GM21423 (cell line): Measurements from ENCODE around the gene SORBS1.

Source experiments
- ATAC-seq: cut with Tn5 transposase; IDR thresholded peaks from one replicate; pipeline ENCODE4 v1.9.1; 2021; ENCODE audit warnings: mild to moderate bottlenecking, moderate library complexity; ENCODE audit not compliant: unreplicated experiment

SORBS1 gene

DNA sequence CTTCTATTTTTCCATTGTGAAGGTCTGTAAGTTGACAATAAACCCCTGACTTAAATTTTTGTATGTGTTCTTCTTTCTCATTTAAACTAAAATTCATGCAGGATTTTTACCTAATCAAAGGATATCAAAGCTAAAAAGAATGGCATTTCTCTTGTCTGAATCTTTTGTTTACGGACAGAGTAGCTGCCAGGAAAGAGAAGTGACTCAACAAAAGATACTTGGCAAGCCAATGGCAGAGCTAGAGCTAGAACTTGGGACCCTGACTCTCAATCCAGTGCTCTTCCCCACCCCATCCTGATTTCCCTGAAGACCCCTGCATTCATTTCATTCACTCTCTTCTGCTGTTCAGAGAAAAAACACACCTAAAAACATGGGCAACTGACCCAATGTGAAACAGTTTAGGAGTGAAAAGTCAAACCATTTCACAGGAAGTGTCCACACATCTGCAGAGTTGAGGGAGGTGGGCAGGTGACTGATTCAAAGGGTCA is 230.2 kb downstream of the SORBS1 start:
- no peak for ATAC-seq

DNA sequence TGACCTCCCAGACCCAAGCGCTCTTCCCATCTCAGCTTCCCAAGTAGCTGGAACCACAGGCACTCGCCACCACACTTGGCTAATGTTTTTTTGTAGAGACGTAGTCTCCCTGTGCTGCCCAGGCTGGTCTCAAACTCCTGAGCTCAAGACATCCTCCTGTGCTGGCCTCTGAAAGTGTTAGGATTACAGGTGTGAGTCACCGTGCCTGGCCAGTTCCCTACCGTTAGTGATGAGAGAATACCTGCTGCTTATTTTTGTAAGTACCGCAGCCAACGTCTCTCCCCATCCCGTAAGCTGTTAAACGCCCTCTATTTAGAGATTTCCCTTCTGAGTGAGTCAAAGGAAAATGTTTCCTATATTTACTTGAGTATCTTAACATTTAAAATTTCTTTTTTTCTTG is 231.9 kb downstream of the SORBS1 start:
- no peak for ATAC-seq

DNA sequence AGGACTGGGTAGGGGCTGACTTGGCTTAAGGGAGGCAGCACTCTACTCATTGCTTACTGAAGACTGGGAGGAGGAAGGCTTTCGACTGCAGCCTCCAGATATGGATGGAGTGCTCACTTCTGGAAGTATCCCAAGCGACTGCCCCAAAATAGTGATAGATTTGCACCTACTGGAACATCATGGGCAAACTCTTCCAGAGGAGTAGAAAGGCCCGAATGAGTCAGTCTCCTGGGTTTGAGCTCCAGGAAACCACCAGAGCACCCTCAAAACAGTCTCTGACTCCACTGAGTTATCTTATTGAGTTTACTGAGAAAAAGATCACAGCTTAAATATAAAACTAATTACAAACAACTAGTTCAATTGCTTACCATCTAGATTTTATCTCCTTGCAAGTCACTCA is 233.2 kb downstream of the SORBS1 start:
- ATAC-seq: no peak

DNA sequence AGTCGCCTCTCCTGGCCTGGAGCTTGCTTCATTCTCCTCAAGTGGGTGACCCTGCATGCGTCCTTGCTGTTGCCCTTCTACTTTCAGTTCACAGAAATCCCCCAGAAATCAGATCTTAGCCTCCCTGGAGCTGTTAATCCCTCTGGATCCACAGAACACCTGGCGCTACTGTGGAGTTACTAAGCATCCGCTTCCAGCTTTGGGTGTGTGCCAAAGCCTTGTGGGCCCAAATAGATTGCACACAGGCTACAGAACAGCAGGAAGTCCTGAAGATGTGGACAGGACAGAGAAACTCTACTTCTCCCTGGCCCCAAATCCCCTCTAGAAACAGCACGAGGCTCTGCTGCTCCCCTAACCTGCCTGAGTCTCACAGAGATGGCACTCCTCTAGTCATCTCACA is 233.8 kb downstream of the SORBS1 start:
- ATAC-seq: no peak

DNA sequence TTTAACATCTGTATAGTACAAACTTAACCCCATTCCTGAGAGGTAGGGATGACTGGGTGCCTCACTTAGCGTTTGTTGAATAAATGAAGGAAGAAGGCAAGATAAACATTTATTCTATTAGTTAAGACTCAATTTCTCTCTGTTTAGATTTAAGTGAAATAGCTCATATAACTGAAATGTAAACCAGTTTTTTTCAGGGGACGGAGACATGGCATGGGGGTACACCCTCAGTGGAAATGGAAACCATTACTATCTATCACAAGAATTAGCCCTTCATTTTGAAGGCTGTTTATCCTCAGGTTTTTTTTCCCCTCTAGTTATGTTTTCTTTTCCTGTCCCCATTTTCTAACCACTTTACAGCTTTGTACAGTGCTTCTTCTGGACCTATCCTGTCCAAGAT is 234.8 kb downstream of the SORBS1 start:
- ATAC-seq: no peak

DNA sequence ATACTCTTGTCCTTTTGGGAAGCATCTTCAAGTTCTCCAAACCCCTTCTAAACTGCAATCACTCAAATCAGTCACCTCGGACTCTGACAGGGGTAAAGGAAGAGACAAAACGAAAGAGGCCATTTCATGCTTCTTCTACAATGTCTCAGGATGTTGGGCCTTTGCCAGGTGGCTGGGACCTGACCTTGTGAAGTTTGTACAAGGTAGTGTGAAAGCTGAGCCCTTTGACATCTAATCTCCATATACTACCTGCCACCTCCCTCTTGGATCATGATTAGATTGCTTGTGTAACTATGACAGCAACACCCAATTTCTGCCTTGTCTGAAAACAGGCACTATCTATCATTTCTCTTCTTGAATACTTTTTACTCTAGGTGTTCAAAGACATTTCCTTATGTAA is 235.3 kb downstream of the SORBS1 start:
- no peak for ATAC-seq

DNA sequence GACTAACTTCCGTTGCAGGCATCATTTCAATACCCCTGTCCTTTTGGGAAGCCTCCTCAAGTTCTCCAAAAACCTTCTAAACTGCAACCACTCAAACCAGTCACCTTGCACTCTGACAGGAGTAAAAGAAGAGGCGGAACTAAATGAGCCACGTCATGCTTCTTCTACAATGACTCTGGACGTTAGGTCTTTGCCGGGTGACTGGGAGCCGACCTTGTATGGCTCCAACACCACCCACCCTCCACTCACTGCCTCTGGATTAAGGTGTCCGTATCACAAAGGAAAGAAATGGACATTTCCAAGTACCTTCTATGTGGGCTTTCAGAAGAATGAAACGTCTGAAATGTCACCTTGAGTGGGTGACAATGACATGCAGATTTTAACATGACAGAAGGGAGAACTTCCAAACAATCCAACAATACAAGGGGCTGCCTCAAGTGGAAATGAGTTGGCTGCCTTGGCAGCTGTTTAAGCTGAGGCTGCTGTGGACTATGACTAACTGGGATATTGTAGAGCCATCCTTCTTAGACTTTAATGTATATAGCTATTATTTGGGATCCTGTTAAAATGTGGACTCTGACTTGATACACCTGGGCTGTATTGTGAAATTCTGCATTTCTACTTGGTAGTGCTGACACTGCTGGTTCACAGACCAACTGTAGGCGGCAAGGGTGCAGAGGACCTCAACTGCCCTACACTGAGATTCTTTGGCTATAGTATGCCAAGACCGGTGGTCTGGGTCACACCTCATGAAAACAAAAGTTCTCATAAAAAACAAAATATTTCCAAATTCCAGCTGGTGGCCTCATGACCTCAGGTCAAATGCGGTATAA is 236.5 kb downstream of the SORBS1 start:
- ATAC-seq: no peak

DNA sequence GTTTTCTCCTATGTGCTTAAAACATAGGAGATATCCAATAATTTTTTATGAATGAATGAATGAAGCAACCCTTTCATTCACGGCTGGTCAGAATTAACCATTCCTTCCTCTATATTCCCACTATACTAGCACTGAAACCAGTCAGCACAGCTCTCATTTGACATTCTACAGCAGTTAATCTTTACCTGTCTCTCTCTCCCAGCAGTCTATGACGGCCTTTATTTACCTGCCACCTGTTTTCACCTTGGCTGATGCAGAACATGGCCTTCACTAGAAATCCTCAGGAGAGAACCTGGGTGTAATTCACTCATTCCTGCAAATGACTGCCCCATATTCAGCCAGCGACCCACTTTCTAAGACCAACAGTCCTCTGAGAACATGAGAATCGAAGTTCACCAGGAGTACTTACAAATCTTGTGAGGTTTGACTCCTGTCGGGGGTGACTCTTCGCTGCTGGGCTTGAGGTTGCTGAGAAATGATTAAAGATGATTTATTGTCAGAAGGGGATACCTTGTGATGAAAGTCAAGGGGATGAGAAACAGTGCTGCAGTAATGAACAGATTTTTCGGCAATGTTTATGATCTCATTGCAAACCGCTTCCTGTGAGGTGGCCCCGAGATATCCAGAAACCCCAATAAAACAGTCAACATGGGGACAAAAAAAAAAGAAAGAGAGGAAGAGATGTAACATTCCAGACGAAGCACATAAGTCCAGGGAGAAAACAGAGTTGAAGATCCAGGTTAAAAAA is 239.4 kb downstream of the SORBS1 start:
- ATAC-seq: no peak

DNA sequence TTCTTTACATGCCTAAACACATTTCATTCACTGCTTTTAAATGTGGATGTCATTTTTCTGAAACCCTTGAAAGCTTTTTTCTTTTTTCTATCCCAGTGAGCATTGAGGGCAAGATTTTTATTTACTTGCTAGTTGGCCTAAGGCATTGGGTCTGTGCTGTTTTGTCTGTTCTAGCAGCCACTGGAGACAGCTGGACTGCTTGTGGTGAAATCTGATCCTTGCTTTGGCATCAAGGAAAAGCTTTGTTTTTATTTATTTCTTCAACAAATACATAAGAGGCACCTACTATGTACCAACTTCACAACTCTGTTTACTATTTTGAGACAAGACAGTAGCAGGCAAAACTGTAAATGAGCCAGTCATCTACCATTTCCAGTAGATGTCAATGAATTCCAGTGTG is 241.9 kb downstream of the SORBS1 start:
- ATAC-seq: no peak

DNA sequence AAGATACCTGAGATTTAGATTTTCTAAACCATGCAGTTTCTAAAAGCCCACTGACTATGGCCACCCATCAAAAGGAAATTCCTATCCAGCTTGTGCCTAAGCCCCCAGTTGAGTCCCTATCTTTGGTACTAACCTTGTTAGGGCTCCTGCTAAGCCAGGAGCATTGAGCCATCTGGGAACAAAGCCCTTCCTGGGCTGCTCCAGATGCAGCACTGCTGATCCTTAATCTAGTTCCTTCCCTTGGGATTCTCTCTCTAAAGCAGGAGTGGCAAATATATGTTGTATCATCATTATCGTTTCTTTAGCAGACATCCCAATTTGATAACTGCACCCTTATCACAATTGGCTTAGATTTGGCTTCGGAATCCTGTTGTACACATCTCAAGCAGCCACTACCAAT is 245.7 kb downstream of the SORBS1 start:
- no peak for ATAC-seq

DNA sequence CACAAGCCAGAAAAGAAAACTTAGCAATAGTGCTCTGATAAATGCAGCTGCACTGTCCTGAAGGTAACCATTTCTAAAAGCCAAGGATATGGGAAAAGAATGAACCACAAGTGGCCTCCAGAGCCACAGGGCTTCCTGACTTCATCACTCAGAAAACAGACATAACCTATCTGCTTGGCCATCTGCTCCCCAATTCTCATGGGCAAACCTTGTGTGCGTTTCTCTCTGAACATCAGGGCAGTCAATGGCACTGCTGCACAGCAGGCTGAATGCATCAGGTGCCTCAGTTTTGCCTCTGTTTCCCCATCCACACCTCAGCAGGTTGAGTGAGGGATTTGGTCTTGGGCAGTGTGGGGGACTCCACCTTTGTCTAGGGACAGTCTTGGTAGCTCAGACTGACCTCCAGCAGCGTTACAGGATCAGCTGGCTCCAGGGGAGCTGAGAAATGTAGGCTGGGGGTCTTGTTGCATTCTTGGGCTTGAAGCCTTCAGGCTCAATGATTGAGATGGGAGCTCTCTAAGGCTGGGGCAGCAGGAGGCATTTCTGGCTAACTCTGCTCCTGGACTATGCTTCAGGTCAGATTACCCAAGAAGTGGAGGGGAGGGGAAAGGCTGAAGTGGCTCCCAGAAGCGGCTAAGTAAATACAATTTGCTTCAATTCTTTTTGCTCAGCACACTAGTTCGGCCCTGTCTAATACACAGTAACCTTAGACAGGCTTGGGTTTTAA is 246.8 kb downstream of the SORBS1 start:
- no peak for ATAC-seq

DNA sequence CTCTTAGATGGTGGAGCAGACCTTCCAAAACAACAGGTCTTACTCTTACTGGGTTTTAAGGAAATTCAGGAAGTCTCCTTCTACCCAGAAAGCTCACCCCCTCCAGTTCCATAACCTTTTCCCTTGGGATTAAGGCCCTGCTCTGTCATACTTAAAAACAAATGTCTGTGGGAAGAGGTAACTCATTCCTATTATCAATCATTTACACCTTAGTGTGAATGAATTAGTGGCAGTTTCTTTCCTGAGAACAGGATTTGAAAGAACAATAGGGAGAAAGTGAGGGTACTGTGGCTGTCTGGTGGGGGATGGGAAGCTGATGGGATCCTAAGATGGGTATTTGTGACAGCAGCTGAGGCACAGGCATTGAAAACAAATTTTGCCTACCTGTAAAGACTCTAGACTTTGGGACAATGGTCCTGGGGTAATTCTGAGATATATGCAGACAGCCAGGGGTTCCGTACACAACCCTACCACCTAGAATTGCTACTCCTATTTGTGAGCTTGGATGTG is 248.1 kb downstream of the SORBS1 start:
- ATAC-seq: no peak

DNA sequence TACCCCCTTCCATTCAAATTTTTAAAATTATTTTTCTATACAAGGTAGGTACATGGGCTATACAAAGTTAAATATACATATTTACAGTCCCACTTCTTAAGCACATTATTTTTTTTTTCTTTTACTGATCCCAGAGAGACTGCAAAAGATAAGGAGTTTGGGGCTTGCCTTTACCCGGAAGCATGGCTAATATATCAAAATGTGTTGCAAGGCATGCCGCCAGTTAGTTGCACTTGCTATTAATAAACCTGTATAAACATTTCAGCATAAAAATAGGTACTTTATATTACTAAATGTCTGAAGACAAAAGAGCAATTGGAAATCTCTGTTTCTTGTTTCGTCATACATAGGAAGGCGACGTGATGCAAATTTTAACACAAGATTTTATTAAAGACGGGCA is 248.9 kb downstream of the SORBS1 start:
- ATAC-seq: no peak

DNA sequence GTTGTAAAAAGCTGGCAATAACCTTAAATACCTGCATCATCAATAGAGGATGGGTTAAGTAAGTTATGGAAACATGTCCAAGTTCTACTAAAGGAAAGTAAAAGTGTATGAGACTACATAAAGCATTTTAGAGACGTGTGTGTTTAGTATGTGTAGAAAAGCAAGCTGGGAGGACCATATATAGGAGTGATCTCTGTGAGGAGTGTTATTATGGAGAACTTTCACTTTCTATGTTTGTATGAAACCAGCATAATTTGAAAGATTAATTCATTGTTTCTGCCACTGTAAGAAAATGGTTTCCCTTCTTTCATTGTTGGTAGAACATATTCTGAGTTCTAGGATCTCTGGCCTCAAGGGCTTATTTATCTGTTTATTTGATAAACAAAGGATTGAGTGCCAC is 251.2 kb downstream of the SORBS1 start:
- peak; percentile 60 for ATAC-seq

DNA sequence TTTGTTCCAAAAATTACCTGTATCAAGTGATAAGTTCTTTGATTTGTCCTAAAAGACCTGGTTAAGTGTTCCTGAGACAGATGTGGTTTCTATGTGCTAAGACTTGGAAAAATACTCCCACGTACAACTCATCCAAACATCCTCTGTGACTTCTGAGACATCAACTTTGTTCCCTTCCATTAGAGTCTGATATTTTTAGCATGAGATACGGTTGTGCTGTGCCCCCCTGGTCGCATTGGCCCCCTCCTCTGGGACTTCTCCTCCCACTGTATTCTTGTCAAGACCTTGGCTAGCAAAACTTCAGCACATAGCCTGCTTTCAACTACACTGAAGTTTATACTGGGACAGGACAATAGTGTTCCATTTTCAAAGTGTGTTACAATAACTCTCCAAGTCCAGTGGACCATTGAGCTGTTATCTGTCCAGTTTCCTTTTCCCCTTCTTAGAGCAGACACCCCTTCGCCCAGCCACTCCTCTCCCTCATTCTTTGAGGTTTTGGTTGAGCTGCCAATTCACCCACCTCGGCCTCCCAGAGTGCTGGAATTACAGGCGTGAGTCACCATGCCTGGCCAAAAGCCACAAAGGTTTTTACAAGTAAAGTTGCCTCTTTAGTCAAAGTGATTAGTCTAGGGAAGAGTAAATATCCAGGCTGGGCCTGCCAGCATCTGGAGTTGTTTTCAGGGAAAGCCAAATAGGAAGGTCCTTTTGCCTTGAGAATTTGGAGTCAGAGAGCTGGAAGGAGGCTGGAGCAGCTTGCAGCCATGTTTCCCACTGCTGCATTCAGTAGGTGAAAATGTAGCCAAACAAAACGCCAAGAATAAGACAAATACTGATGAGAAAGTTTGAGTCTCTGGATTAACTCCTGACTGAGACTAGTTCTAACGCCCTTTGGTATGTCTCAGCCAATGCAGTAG is 252.5 kb downstream of the SORBS1 start:
- ATAC-seq: no peak

DNA sequence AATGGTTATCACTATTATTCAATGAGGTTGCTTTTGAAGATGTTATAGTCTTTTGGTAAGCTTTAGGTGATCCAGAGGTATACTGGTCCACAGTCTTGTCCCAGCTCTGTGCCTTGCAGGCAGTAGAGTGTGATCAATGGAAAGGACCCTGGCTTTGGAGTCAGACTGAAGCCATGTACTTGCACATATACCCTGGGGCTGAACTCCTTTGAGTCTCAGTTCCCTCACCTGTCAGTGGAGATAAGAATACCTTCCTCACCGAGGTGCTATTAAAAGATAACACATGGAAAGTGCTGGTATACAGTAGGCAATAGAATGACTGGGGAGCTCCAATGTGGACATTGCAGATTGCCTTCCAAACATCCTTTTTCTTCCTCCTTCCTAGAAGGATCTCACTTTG is 254.3 kb downstream of the SORBS1 start:
- no peak for ATAC-seq

DNA sequence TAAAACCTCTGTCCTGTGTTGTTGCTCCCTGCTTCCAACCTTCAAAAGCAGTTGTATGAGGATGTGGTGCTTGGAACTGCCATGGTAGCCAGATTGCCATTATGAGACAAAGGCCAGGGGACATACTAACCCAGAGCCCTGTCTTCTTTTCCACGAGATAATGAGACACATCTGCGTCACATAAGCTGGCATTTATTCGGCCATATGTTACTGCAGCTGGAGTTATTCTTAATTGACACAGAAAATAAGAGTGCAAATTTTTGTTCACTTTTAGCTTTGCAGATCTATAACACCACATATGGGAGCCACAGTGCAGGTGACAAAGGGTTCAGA is 254.9 kb downstream of the SORBS1 start:
- ATAC-seq: no peak

DNA sequence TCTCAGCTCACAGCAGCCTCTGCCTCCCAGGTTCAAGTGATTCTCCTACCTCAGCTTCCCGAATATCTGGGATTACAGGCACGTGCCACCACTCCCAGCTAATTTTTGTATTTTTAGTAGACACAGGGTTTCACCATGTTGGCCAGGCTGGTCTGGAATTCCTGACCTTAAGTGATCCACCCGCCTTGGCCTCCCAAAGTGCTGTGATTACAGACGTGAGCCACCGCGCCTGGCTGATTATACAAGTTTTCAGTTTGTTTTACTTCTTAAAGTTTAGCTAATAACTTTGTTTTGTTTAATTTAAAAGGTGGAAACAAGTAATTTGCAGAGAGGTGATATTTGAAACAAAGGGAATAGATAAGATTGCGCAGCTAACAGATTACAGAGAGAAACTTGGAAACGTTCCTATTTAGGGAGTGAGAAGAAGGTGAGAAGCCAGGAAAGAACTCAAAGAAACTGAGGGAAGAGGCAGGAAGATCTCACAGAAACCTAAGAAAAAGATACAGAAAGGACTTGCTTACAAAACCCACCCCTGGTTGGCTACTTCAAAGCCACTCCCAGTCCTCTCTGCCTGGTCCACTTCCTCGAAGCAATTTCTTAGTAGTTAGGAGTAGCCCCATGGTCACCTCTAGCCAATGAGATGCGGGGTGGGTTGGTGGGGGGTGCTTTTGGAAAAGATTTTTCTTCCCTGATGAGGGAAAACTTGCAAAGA is 255.4 kb downstream of the SORBS1 start:
- ATAC-seq: no peak

DNA sequence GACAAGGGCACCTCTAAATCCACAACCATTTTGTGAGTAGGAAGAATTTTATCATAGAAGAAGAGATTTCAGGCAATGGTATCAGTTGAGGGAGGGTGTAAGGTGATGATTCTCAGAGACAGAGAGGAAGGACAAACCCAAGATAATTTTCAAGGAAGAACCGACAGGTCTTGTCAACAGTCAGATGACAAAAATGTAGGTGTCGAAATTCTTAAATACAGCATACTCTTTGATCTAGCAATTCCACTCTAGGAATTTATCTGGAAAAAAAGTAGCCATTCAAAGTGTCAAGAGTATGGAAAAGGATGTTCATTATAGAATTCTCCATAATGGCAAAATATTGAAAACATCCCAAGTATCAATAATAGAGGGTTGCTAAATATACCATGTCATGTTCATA is 256.2 kb downstream of the SORBS1 start:
- ATAC-seq: no peak

DNA sequence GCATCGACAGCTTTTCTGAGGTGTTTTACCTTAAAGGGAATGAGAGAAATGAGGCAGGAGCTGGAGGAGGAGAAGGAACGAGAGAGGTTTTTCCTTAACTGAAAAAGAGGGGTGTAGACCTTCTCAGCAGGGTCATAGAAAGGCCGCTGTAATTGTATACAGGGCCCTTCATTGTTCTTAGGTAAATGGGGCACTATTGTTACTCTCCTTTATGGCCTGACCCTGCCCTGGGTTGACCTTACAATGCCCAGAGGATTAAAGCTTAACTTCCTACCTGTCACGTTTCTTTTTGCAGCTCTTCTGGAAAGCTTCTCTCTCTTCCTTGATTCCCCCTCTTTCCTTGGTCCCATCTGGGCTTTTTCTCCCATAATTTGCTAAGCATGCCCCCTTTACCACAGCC is 256.7 kb downstream of the SORBS1 start:
- ATAC-seq: no peak
